Suprapubic skin (tissue), 4 donors: ENCODE measurements around the gene DGKE.

Experiments
- POLR2A ChIP-seq, 2 donors: fragments of 450-650 bp; IDR thresholded peaks; one replicate each; pipeline ENCODE4 v1.6.1; 2017; ENCODE audit warnings: antibody characterized with exemption in 2 of 2, mild to moderate bottlenecking in 2 of 2, moderate library complexity in 2 of 2
- POLR2AphosphoS5 ChIP-seq, 3 donors: sonication (generic); formaldehyde crosslinking; IDR thresholded peaks; one replicate each; pipeline ENCODE4 v1.6.1; 2017; ENCODE audit warnings: antibody characterized with exemption in 3 of 3
- TF ChIP-seq, protein P1 (sequence below), 2 donors: fragments of 200-600 bp in 1 of 2; fragments of 450-650 bp in 1 of 2; sonication (generic) in 1 of 2; IDR thresholded peaks; one replicate each; pipeline ENCODE4 v1.5.1; 2016 to 2019; ENCODE audit warnings: antibody characterized with exemption in 2 of 2, mild to moderate bottlenecking in 1 of 2, moderate library complexity in 1 of 2

DNA sequence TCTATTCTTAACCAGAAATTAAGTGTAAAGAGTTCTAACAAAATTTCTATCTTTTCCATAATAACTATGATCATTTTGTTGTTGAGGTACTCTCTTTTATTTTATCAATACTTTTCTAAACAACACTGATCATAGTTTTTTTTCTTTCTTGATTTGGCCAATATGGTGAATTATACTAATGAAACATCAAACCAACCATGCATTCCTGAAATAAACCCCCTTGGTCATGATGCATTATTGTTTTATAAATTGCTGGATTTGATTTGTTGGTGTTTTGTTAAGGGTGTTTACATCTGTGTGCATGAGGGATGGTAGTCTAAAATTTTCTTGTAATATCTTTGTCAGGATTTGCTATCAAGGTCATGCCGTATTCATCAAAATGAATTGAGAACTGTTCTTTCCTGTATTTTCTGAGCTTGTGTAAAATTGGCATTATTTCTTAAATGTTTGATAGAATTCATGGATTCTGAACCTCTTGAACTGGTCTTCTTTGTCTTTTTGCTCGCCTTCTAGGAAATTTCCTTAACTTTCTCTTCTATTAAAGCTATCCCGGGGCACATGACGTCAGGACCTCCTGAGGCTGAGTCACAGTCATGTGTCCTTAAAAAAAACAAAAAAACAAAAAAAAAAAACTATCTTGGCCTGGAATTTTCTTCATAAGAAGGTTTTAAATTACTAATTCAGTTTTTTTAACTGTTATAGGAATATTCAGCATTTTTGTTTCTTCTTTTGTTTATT lies 83.8 kb downstream of the DGKE start:
- TF ChIP-seq, protein P1, sequence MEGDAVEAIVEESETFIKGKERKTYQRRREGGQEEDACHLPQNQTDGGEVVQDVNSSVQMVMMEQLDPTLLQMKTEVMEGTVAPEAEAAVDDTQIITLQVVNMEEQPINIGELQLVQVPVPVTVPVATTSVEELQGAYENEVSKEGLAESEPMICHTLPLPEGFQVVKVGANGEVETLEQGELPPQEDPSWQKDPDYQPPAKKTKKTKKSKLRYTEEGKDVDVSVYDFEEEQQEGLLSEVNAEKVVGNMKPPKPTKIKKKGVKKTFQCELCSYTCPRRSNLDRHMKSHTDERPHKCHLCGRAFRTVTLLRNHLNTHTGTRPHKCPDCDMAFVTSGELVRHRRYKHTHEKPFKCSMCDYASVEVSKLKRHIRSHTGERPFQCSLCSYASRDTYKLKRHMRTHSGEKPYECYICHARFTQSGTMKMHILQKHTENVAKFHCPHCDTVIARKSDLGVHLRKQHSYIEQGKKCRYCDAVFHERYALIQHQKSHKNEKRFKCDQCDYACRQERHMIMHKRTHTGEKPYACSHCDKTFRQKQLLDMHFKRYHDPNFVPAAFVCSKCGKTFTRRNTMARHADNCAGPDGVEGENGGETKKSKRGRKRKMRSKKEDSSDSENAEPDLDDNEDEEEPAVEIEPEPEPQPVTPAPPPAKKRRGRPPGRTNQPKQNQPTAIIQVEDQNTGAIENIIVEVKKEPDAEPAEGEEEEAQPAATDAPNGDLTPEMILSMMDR (IDR thresholded peaks at IDR 0.05): no peak
- no peak for TF ChIP-seq POLR2A (IDR thresholded peaks at IDR 0.05)
- no peak for TF ChIP-seq POLR2AphosphoS5 (IDR thresholded peaks at IDR 0.05)
